Stimulated activated naive CD8-positive, alpha-beta T cell treated with anti-CD3 and anti-CD28 coated beads, Interleukin-15, amount 100 ng/mL, for 72 hours (primary cell): Measurements from ENCODE around the gene ACTR5.

ENCODE experiments used
- ATAC-seq: fragments of 150-1000 bp; cut with Tn5 transposase; 2 replicates; pipeline ENCODE4 v1.10.0; 2021; ENCODE audit warnings: mild to moderate bottlenecking, moderate library complexity
- DNase-seq, 2 donors: peaks; one replicate each; pipeline ENCODE4 v3.0.0; 2021 to 2022
- H3K27ac Mint-ChIP-seq, 2 donors: one replicate each; pipeline ENCODE4 v1.8.0; 2022; ENCODE audit warnings: mild to moderate bottlenecking in 2 of 2, mixed read lengths in 2 of 2, moderate library complexity in 2 of 2
- H3K27me3 Mint-ChIP-seq: one replicate; pipeline ENCODE4 v1.8.0; 2022; ENCODE audit warnings: mixed read lengths
- H3K4me1 Mint-ChIP-seq: one replicate; pipeline ENCODE4 v1.8.0; 2022; ENCODE audit warnings: mild to moderate bottlenecking, mixed read lengths
- H3K4me3 Mint-ChIP-seq, 2 donors: one replicate each; pipeline ENCODE4 v1.8.0; 2022; ENCODE audit warnings: mild to moderate bottlenecking in 2 of 2, mixed read lengths in 2 of 2, moderate library complexity in 1 of 2
- H3K9me3 Mint-ChIP-seq, 2 donors: one replicate each; pipeline ENCODE4 v1.8.0; 2022; ENCODE audit warnings: mixed read lengths in 2 of 2

Gene ACTR5

GRCh38 chr20:38725931-38726803, 22.1 kb upstream of the ACTR5 start:
- H3K4me3 Mint-ChIP-seq = peak overlapping the region; percentile 1 to 70
- H3K4me1 Mint-ChIP-seq = peaks cover 83% of the 10 kb centered on the region
- no peaks in the 10 kb centered on the region for H3K9me3 Mint-ChIP-seq
- peaks cover 100% of the 10 kb centered on the region for H3K27me3 Mint-ChIP-seq
- peak; percentile 67 for ATAC-seq
- no peak overlapping the region for H3K27ac Mint-ChIP-seq
- DNase-seq = peak; percentile 53 to 67

GRCh38 chr20:38726804-38727606, 21.3 kb upstream of the ACTR5 start:
- H3K4me3 Mint-ChIP-seq = peak overlapping the region; percentile 56
- H3K9me3 Mint-ChIP-seq = no peaks in the 10 kb centered on the region
- peak overlapping the region in 1 of 2 donors; percentile 51 for H3K27ac Mint-ChIP-seq
- peaks cover 90% of the 10 kb centered on the region for H3K4me1 Mint-ChIP-seq
- peak; percentile 65 for ATAC-seq
- H3K27me3 Mint-ChIP-seq = peaks cover 100% of the 10 kb centered on the region
- DNase-seq = peak; percentile 84 to 86

GRCh38 chr20:38727607-38728190, 20.6 kb upstream of the ACTR5 start:
- DNase-seq (peak in 1 of 2 donors; percentile 27), ATAC-seq (peak; percentile 11)
- H3K4me3 Mint-ChIP-seq = peak overlapping the region; percentile 65 to 73
- peaks cover 84% of the 10 kb centered on the region for H3K4me1 Mint-ChIP-seq
- peaks cover 100% of the 10 kb centered on the region for H3K27me3 Mint-ChIP-seq
- H3K27ac Mint-ChIP-seq = no peak overlapping the region
- no peaks in the 10 kb centered on the region for H3K9me3 Mint-ChIP-seq

GRCh38 chr20:38728191-38728781, 20.0 kb upstream of the ACTR5 start:
- H3K27me3 Mint-ChIP-seq = peaks cover 100% of the 10 kb centered on the region
- peak overlapping the region; percentile 65 to 73 for H3K4me3 Mint-ChIP-seq
- H3K4me1 Mint-ChIP-seq = peaks cover 78% of the 10 kb centered on the region
- H3K9me3 Mint-ChIP-seq = no peaks in the 10 kb centered on the region
- H3K27ac Mint-ChIP-seq = no peak overlapping the region
- ATAC-seq (no peak), DNase-seq (peak in 1 of 2 donors; percentile 17)

GRCh38 chr20:38728911-38729642, 19.2 kb upstream of the ACTR5 start:
- H3K27me3 Mint-ChIP-seq = peaks cover 100% of the 10 kb centered on the region
- no peak for ATAC-seq
- peak; percentile 10 to 30 for DNase-seq
- H3K4me3 Mint-ChIP-seq = peak overlapping the region; percentile 66 to 79
- no peaks in the 10 kb centered on the region for H3K9me3 Mint-ChIP-seq
- H3K4me1 Mint-ChIP-seq = peaks cover 74% of the 10 kb centered on the region
- H3K27ac Mint-ChIP-seq = no peak overlapping the region

- no peak for DNase-seq
- Mint-ChIP-seq H3K4me1 (peaks cover 68% of the 10 kb centered on the region), H3K4me3 (peak overlapping the region; percentile 45 to 78), H3K9me3 (no peaks in the 10 kb centered on the region), H3K27me3 (peaks cover 100% of the 10 kb centered on the region), H3K27ac (no peak overlapping the region)
- no peak for ATAC-seq
These were observed 18.5 kb upstream of the ACTR5 start for GRCh38 chr20:38729767-38730166.

GRCh38 chr20:38730167-38730988, 17.9 kb upstream of the ACTR5 start:
- H3K4me1 Mint-ChIP-seq = peaks cover 62% of the 10 kb centered on the region
- peak overlapping the region; percentile 69 to 78 for H3K4me3 Mint-ChIP-seq
- DNase-seq (peak; percentile 14 to 17), ATAC-seq (no peak)
- H3K27ac Mint-ChIP-seq = no peak overlapping the region
- H3K9me3 Mint-ChIP-seq = no peaks in the 10 kb centered on the region
- H3K27me3 Mint-ChIP-seq = peaks cover 100% of the 10 kb centered on the region

GRCh38 chr20:38730989-38731737, 17.1 kb upstream of the ACTR5 start:
- ATAC-seq (peak; percentile 84), DNase-seq (peak; percentile 77 to 78)
- Mint-ChIP-seq H3K27me3 (peaks cover 100% of the 10 kb centered on the region), H3K4me1 (peaks cover 54% of the 10 kb centered on the region), H3K9me3 (no peaks in the 10 kb centered on the region), H3K27ac (no peak overlapping the region), H3K4me3 (peak overlapping the region; percentile 69 to 78)

- Mint-ChIP-seq H3K4me3 (no peak overlapping the region), H3K9me3 (no peaks in the 10 kb centered on the region), H3K4me1 (peaks cover 48% of the 10 kb centered on the region), H3K27me3 (peaks cover 100% of the 10 kb centered on the region), H3K27ac (no peak overlapping the region)
- ATAC-seq (no peak), DNase-seq (no peak)
These were observed 16.5 kb upstream of the ACTR5 start for GRCh38 chr20:38731738-38732113.

GRCh38 chr20:38732981-38733380, 15.3 kb upstream of the ACTR5 start:
- H3K9me3 Mint-ChIP-seq = no peaks in the 10 kb centered on the region
- ATAC-seq = no peak
- no peak overlapping the region for H3K27ac Mint-ChIP-seq
- no peak overlapping the region for H3K4me3 Mint-ChIP-seq
- DNase-seq = no peak
- peaks cover 96% of the 10 kb centered on the region for H3K27me3 Mint-ChIP-seq
- peaks cover 36% of the 10 kb centered on the region for H3K4me1 Mint-ChIP-seq

GRCh38 chr20:38735172-38735571, 13.1 kb upstream of the ACTR5 start:
- Mint-ChIP-seq H3K9me3 (no peaks in the 10 kb centered on the region), H3K27ac (no peak overlapping the region), H3K27me3 (peaks cover 89% of the 10 kb centered on the region), H3K4me3 (no peak overlapping the region), H3K4me1 (peaks cover 16% of the 10 kb centered on the region)
- DNase-seq (no peak), ATAC-seq (no peak)

GRCh38 chr20:38737887-38738286, 10.4 kb upstream of the ACTR5 start:
- peaks cover 89% of the 10 kb centered on the region for H3K27me3 Mint-ChIP-seq
- no peaks in the 10 kb centered on the region for H3K4me1 Mint-ChIP-seq
- ATAC-seq (no peak), DNase-seq (no peak)
- H3K27ac Mint-ChIP-seq = no peak overlapping the region
- H3K4me3 Mint-ChIP-seq = no peak overlapping the region
- no peaks in the 10 kb centered on the region for H3K9me3 Mint-ChIP-seq

GRCh38 chr20:38745757-38746156, 2.5 kb upstream of the ACTR5 start:
- H3K27ac Mint-ChIP-seq = no peak overlapping the region

More at GRCh38 chr20:38745757-38746156, 2.5 kb upstream of the ACTR5 start:
- Mint-ChIP-seq H3K27me3 (peaks cover 30% of the 10 kb centered on the region), H3K4me1 (peaks cover 25% of the 10 kb centered on the region), H3K9me3 (no peaks in the 10 kb centered on the region), H3K4me3 (no peak overlapping the region)
- ATAC-seq = no peak
- no peak for DNase-seq
